Stimulated activated naive CD8-positive, alpha-beta T cell treated with anti-CD3 and anti-CD28 coated beads, Interleukin-15, Interleukin-2, amounts not matched to agents 100 U/mL and 50 U/mL, for 24 hours (primary cell): ENCODE results near the gene PLA2G6.
"Not testable (repeated sequence)": the region's sequence is repeated elsewhere in the genome, so short reads cannot be mapped to it uniquely, and the experiment has no call there.

Experiments used
- ATAC-seq: fragments of 150-1000 bp; cut with Tn5 transposase; one replicate; pipeline ENCODE4 v1.10.0; 2021
- DNase-seq: peaks from one replicate; pipeline ENCODE4 v3.0.0; 2021

PLA2G6 gene

DNA sequence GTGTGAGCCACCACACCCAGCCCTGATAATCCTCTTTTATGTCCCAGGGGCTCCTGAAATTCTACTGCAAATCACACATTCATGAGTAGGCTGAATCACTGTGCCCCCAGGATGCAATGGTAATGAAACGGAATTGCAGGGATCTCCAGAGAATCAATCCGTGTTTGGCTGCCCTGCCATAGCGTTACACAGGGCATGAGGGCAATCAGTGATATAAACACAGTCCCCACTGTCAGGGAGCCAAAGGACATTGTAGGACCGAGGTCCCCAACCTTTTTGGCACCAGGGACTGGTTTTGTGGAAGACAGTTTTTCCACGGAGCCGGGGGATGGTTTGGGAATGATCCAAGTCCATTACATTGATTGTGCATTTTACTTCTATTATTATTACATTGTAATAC, 9.0 kb upstream of the PLA2G6 start:
- DNase-seq = no peak
- no peak for ATAC-seq

DNA sequence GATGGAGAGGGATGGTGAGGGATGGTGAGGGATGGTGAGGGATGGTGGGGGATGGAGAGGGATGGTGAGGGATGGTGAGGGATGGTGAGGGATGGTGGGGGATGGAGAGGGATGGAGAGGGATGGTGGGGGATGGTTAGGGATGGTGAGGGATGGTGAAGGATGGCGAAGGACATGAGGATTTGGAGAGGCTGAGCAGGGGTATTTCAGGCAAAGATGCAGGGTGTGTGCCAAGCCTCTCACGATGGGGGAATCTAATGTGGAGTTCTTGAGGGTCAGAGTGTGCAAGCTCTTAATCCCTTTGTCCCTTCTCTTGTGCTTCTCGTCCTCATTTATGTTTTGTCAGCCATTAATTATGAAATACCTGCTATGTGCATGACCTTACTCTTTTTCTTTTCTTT, 7.5 kb upstream of the PLA2G6 start:
- ATAC-seq (no peak), DNase-seq (no peak)

DNA sequence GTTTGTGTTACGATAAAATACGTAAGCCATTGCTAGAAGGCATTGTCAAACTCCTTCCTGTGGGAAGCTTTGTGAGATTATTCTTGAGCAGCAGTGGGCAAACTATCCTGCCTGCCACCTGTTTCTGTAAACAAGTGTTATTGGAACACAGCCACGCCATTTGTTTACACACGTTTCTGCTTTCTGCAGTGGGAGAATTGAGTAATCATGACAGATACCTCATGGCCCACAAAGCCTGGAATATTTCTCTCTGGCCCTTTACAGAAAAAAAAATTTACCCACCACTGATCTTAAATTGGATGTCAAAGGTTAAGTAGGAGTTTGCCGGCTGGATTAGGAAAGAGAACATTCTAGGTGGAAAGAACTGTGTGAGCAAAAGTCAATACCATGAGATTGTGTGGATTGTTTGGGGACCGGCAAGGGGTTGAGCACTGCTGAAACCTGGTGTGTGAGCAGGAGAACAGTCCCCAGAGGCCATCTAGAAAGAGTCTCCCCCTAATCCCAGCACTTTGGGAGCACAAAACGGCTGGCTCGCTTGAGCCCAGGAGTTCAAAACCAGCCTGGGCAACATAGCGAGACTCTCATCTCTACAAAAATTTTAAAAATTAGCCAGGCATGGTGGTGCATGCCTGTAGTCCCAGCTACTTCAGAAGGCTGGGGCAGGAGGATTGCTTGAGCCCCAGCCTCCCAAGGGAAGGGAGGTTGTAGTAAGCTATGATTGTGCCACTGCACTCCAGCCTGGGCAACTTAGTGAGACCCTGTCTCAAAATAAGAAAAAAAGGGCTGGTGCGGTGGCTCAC, 6.0 kb upstream of the PLA2G6 start:
- DNase-seq (no peak), ATAC-seq (no peak)

DNA sequence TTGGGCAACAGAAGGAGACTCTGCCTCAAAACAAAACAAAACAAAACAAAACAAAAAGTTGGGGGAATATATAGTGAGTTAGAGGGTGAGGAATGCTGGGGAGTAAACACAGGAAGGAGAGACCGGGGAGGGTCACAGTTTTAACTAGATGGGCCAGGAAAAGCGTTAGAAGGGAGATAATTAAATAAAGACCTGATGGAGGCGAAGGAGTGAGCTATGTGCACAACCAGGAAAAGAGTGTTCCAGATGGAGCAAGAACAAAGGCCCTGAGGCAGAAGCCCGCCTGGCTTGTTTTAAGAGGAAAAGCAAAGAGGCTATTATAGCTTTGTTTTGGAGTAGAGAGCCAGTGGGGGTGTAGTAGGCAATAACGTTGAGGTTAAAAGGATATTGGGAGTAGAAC, 4.8 kb upstream of the PLA2G6 start:
- ATAC-seq (no peak), DNase-seq (no peak)

DNA sequence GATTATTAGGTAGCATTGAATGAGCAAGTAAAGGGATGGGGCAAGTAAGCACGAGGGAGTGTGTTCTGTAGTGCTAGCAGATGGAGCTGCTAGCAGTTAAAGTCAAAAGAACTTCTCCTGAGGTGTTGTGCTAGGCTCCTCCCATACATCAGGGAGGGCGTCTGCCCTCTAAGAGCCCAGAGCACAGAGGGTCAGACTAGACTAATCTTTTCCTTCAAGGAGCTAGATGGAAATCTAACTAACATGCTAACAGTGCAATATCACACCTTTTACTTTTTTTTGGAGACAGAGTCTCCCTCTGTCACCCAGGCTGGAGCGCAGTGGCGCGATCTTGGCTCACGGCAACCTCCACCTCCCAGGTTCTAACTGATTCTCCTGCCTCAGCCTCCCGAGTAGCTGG, 3.2 kb upstream of the PLA2G6 start:
- no peak for ATAC-seq
- no peak for DNase-seq

DNA sequence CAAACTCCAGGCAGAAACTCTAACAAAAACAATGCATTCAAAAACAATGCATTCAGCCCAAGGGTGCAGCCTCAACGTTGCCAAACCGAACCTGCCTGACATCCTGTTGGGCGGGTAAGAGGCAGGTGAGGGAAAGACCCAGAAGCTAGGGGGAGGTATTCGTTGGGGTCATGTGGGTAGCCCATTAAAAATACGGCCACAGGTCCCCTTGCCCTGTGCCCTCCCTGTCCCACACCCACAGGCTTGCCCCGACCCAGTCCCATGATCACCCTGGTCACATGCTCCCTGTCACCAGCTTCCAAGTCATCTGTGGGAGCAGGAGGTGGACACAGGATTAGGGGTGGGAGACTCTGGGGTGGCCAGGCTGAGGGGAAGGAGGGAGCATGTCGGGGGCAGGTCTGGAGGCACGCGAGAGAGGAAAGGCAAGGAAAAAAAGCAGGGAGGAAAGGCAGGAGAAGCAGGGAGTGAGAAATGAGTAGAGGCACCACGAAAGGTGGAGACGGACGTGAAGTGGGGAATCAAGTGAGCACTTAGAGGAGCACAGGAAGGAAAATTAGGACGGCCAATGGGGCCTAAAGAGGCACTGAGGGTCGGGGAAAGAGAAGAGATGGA, 683 bp downstream of the PLA2G6 start:
- DNase-seq (peak; percentile 35), ATAC-seq (no peak)

DNA sequence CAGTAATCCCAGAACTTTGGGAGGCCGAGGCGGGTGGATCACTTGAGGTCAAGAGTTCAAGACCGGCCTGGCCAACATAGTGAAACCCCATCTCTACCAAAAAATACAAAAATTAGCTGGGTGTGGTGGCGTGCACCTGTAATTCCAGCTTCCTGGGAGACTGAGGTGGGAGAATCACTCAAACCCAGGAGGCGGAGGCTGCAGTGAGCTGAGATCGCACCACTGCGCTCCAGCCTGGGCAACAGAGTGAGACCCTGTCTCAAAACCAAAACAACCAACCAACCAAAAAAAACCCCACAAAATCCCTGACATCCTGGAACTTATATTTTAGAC, 3.1 kb downstream of the PLA2G6 start:
- not testable (repeated sequence) for ATAC-seq

DNA sequence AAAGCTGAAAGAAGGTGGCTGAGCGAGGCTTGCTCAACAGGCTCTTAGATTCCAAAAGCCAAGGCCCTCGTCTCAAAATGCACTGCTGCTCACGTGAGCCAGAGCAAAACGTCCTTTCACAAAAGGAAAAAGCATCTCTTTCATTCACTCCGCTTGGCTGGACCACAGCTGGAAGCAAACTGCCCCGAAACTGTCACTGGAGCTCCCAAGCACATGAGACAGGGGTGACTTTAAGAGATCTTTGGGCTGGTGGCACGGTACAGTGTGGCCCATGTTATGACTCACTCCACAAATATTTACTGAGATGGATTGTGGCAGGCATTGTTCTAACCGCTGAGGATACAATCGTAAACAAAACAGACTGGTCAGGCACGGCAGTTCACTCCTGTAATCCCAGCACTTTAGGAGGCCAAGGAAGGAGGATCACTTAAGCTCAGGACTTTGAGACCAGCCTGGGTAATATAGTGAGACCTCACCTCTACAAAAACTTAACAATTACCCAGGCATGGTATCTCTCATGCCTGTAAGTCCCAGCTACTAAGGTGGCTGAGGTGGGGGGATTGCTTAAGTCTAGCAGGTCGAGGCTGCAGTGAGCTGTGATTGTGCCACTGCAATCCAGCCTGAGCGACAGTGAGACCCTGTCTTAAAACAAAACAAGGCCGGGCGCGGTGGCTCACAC, 3.6 kb downstream of the PLA2G6 start:
- DNase-seq = no peak
- ATAC-seq = no peak

More for the DNA sequence above, 3.1 kb downstream of the PLA2G6 start:
- DNase-seq = not testable (repeated sequence)

DNA sequence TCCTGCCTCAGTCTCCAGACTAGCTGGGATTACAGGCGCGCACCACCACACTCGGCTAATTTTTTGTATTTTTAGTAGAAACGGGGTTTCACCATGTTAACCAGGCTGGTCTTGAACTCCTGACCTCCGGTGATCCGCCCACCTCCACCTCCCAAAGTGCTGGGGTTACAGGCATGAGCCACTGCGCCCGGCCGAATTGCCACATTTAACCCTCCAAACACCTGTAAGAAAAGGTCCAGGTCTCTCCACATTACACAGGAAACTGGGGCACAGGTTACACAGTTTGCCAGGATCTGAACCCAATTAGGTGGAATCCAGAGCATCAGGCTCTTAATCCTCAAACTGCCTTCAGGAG, 4.1 kb downstream of the PLA2G6 start:
- DNase-seq, ATAC-seq: not testable (repeated sequence)

DNA sequence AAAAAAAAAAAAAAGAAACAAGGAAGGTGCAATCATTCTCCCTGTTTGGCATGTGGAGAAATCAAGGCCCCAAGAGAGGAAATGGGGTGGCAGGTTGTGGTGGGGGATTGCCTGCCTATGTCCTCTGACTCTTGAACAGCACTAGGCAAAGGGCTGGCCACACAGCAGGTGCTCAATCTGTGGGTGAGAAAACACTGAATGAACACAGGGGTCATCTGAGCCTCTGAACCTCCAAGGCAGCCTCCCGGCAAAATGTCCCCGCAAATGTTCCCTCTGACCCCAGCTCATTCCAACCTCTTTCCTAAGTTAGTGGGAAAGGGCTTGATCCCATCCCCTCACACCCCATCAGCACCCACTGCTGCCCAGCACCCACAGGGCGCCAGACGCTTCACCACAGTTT, 4.6 kb downstream of the PLA2G6 start:
- DNase-seq (no peak), ATAC-seq (no peak)

DNA sequence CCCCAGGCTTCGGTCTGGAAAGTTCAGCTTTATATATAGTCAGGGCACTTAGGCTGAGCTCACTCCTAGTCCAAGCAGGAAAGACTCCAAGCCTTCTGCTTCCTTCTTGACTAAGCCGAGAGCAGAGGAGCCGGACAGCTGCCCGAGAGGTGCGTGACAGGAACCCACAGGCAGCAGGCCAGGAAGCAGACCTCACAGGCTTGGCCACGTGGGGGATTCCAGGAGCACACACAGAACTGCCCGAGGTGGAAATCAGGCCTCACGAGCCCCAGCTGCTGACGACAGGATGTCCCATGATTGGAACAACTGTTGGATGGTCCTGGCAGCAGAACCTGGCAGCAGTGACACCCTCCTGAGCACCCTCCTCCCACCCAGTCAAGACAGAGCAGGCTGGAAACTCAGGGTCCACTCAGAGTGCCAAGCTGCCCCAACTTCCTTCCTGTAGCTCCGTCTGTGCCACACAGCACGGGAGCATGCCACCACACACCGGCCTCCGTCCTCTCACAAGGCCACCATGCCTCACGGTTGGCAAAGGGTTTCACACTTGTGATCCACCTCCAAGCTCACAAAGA, 5.4 kb downstream of the PLA2G6 start:
- ATAC-seq (peak; percentile 56), DNase-seq (peak; percentile 47)

DNA sequence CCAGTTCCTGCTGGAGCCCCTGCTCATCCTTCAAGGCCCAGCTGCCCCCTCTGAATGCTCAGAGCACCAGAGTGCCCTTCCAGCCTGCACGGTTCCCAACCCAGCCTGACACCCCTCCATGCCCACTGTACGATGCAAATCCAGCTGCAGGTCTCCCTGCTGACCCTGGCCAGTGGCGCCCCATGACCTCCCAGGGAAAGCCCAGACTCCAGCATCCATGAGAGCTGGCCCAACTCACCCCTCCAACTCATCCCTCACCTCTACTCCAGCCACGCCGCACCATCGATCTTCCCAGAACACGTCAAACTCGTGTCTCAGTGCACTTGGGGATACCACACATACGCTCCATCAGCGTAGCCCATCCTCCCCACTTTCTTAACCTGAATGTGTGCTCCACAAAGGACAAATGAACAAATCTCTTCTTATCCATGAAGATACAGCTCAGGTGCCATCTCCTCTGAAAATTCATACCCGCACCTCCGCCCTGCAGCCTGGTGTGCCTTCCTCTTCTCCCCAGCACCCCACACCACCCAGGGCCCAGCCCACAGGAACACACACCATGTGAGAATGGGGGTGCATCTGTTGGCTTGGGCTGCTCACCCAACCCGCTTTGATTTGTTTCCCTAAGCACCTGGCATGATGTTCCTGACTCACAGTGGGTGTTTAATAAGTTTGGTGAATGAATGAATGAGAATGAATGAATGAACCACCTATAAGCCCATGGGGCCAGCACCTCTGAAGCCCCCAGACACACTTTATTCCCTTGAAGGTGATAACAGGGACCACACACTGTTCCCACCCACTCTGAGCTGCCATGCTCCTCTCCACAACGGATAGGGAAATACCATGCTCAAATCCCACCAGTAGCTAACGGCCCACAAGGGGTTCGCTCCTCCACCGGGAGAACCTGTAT, 6.2 kb downstream of the PLA2G6 start:
- ATAC-seq (no peak), DNase-seq (no peak)

DNA sequence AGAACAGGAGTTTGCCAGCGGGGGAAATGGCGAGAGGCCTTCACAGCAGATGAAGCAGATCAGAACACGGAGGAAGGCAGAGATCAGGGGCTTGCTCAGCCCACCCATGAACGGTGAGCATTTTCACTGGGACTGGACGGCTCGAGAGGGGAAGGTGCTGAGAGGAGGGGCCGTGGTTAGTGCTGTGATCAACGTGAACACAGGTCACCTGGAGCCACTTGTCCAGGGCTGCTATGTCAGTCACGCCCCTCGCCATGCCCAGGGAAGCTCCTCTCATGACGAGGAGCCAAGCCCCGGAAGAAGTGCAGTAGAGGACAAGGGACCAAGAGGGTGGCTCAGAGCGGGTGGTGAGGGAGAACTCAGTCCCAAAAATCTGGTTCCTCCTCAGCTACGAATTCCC, 7.0 kb downstream of the PLA2G6 start:
- DNase-seq = no peak

DNA sequence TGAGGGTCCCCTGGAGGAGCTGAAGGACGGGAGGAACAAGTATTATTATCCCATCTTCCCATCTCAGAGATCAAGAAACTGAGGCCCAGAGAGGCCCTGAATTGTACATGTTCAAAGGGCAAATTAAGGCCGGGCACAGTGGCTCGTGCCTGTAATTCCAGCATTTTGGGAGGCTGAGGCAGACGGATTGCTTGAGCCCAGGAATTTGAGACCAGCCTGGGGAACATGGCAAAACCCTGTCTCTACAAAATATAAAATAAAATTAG, 8.1 kb downstream of the PLA2G6 start:
- ATAC-seq = no peak
- no peak for DNase-seq

More for the DNA sequence above, 7.0 kb downstream of the PLA2G6 start:
- no peak for ATAC-seq

DNA sequence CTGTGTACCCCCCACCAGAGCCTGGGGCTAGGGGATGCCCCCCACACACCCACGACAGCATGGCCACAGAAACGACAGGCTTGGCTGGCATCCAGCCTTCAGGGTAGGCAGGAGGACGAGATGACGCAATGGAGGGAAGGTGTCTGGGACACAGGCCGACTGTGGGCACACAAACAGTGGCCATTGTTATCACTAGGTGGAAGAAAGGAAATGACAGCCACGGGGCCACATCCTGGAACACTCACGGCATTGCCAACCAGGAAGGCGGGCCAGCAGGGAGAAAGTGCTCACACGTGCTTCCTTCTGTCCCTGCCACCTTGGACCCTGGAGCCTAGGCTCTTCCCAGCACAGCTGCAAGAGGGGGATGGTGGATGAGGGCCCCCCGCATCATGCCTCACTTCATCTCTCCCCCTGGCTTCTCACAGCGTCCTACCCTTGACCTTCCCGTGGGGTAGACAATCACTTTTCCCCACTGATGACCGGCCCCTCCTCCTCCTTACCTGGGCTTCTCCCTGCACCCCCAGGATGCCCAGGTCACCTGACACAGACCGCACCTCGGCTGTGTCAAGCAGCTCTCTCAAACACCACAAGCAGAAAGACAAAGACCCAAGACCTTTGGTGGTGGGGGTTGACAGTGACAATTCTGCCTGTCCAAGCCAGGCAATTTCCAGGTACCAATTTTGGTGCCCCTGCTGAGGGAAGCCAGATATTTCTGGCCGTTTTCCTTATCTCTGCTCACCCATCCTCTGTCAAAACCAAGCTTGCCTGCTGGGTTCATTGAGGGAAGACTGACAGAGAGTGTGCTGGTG, 8.6 kb downstream of the PLA2G6 start:
- peak; percentile 59 for DNase-seq
- ATAC-seq = peak; percentile 35

DNA sequence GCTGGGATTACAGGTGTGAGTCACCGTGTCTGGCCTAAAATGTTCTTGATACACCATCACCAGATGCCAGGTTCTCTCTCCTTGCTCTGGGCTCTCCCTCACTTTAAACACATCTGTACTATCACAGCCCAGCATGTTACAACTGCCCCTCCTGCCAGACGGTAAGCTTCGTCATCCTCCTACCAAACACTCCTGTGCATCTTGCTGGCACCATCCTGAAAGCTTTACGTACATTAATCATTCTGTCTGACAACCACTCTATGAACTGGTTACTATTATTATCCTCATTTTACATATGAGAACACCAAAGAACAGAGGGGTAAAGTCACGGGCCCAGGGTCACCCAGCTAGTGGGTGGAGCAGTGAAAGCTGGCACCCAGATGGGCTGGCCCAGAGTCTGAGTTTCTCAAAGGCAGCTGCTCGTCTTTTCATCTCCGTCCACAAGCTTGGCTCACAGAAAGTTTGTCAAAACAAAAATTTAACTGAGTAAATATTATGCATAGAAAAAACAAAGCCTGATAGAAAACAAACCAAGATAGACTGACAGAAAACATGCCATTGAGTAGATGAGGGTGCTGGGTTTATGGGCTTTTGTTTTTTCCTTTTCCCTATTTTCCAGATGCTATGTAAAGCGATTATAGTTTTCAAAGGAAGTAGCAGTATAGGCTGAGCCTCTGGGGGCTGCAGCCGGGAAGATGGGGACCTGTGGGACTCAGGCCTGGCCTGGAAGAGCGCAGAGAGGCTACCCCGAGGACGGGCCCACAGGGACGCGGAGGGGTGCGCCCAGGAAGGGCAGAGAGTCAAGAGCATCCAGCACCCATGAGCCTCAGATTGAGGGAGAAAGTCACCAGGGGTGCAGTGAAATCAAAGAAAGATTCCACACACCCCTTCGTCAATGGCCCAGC, 9.5 kb downstream of the PLA2G6 start:
- DNase-seq (no peak), ATAC-seq (no peak)

DNA sequence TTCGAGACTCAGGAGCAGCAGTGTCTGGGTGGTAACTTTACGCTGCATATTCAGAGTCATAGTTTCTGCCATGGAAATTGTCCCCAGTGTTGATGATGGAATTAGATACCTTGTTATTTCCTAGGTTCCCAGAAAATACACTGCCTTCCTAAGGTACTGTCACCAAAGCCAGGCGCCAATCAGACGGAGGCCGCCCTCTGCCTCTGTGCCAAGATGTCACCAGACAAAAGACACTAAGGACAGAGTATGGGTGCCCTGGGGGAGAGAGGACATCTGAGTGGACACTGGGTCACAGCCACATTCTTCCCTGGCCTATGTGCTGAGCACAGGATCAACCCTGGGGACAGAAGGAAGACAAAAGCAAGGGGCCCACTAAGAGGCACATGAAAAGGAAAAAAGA, 11.2 kb downstream of the PLA2G6 start:
- DNase-seq (no peak), ATAC-seq (no peak)

DNA sequence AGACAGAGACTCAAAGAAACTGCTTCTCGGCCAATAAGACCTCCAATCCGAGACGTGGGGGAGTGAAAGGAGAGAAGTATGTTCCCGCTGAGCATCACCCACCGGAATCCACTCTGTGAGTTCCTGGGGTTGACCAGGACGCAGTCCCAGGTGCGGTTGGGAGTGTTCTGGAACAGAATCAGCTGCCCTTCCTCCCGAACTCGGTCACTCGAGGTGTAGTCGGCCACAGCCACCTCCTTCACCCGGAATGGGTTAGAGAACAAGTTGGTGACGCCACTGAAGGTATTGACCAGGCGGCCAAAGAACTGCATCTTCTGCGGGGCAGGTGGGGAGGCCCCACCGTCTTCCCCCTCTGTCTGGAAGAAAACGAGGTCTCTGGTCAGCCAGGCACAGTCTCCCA, 12.5 kb downstream of the PLA2G6 start:
- ATAC-seq = no peak
- no peak for DNase-seq

DNA sequence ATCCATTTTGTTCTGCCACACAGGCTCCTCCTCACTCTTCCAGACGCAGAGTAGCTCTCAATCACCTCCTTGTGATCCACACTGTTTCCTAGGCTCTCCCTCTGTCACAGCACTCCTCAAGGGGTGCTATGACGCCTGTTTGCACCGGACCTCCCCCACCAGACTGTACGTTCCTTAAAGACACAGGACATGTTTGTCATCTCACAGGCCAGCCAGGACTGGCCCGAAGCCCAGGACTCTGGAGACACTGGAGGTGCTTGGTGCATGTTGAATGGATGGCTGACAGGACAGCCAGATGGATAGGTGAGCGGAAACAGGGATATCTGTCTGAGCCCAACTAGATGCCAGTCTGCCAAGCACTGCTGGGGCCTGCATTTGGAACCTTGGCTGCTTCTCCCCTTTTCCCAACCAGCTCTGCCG, 13.6 kb downstream of the PLA2G6 start:
- ATAC-seq (no peak), DNase-seq (no peak)

DNA sequence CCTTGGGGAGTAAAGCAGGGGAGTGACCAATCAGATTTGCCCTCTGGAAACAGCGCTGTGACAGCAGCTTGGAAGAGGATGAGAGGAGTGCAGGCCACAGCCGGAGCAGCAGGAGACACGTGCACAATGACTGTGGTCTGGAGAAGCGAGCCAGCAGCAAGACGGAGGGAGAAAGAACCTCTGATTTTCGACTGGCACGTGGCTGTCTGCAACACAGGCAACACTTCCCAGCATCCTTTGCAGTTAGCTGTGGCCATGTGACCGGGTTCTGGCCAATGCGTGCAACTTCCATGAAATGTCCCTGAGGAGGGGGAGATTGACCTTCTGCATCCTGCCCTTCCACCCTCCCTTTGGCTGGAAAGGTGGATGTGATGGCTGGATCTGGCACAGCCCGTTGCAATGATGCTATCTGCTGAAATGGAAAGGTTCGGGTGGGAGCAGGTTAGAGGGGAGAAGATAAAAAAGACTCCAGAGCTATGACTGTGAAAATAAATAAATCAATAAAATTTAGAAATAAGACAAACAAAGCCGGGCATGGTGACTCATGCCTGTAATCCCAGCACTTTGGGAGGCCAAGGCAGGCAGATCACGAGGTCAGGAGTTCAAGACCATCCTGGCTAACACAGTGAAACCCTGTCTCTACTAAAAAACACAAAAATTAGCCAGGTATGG, 15.6 kb downstream of the PLA2G6 start:
- no peak for ATAC-seq

More for the DNA sequence above, 15.6 kb downstream of the PLA2G6 start:
- no peak for DNase-seq
